Lower leg skin (tissue), 4 donors: ENCODE data around the gene BID. TPM values are rescaled to one million over a fixed set of nuclear protein-coding genes. Genes with fewer than 3 reads are reported as not detected.
"Not testable (repeated sequence)": the region's sequence is repeated elsewhere in the genome, so short reads cannot be mapped to it uniquely, and the experiment has no call there.

Source experiments
- DNase-seq, 2 donors: peaks; one replicate each; pipeline ENCODE4 v3.0.0-alpha.2; 2019; ENCODE audit warnings: low spot score in 2 of 2
- H3K4me3 ChIP-seq: fragments of 200-600 bp; sonication (generic); 2 replicates; pipeline ENCODE4 v1.5.1; 2017; ENCODE audit warnings: mild to moderate bottlenecking, low read depth; ENCODE audit not compliant: poor library complexity, severe bottlenecking
- CTCF ChIP-seq, 3 donors: fragments of 450-650 bp; IDR thresholded peaks; one replicate each; pipeline ENCODE4 v1.5.1; 2016; ENCODE audit warnings: antibody characterized with exemption in 3 of 3, mild to moderate bottlenecking in 3 of 3, moderate library complexity in 2 of 3
- POLR2A ChIP-seq, 2 donors: fragments of 450-650 bp; IDR thresholded peaks; one replicate each; pipeline ENCODE4 v1.6.1; 2016 to 2017; ENCODE audit warnings: antibody characterized with exemption in 2 of 2, mild to moderate bottlenecking in 1 of 2, moderate library complexity in 1 of 2
- WGBS, 2 donors: methylation state at CpG; one replicate each; pipeline ENCODE4 v1.1.5; 2018; 5-methylcytosine and 5-hydroxymethylcytosine counted together
- intact Hi-C: fragments of 100-400 bp; cut with DNase I; formaldehyde crosslinking; loops from one replicate; pipeline ENCODE4 v1.15.0; 2023; ENCODE audit warnings: low total_unique reads
- total RNA-seq, 4 donors: library from RNA; depleted of rRNA; stranded (reverse); fragments of >200 nt; gene quantifications; one replicate each; pipeline ENCODE4 v1.1.0, GENCODE V29; 2016

BID gene
- total RNA-seq, 4 donors from 2014 or later = 5.4 to 22.6 (median 15.2) TPM

GRCh38 chr22:17769013-17769715, 5.1 kb downstream of the BID start:
- TF ChIP-seq POLR2A (IDR thresholded peaks at IDR 0.05) (no peak), CTCF (IDR thresholded peaks at IDR 0.05) (no peak)
- 87 to 90% methylated on average over 14 of the region's 14 CpGs for WGBS, 2 donors
- H3K4me3 ChIP-seq = no peak overlapping the region
- intact Hi-C loops = no loop called here
- DNase-seq = peak in 1 of 2 donors; percentile 84

- H3K4me3 ChIP-seq = no peak overlapping the region
- TF ChIP-seq CTCF (IDR thresholded peaks at IDR 0.05) = no peak
- no peak for TF ChIP-seq POLR2A (IDR thresholded peaks at IDR 0.05)
- intact Hi-C loops = no loop called here
- 86 to 92% methylated on average over 14 of the region's 14 CpGs for WGBS, 2 donors
- DNase-seq = no peak
These were observed 6.8 kb downstream of the BID start for GRCh38 chr22:17767233-17768065.

- H3K4me3 ChIP-seq, intact Hi-C loops, DNase-seq: not testable (repeated sequence)
- 88 to 93% methylated on average over 5 of the region's 5 CpGs for WGBS, 2 donors
These were observed 9.4 kb downstream of the BID start for GRCh38 chr22:17764852-17765251.

GRCh38 chr22:17764036-17764435, 10.2 kb downstream of the BID start:
- 71 to 80% methylated on average over 5 of the region's 5 CpGs for WGBS, 2 donors
- H3K4me3 ChIP-seq = no peak overlapping the region
- intact Hi-C loops = no loop called here
- TF ChIP-seq CTCF (IDR thresholded peaks at IDR 0.05) (no peak), POLR2A (IDR thresholded peaks at IDR 0.05) (no peak)
- DNase-seq = no peak

- H3K4me3 ChIP-seq, intact Hi-C loops, DNase-seq: not testable (repeated sequence)
- WGBS, 2 donors = 76 to 79% methylated on average over 10 of the region's 10 CpGs
These were observed 10.8 kb downstream of the BID start for GRCh38 chr22:17763442-17763841.

GRCh38 chr22:17761138-17761488, 13.2 kb downstream of the BID start:
- TF ChIP-seq POLR2A (IDR thresholded peaks at IDR 0.05) = no peak
- TF ChIP-seq CTCF (IDR thresholded peaks at IDR 0.05) = no peak
- DNase-seq = no peak

More at GRCh38 chr22:17761138-17761488, 13.2 kb downstream of the BID start:
- no peak overlapping the region for H3K4me3 ChIP-seq
- WGBS, 2 donors = 90 to 91% methylated on average over 4 of the region's 4 CpGs
- intact Hi-C loops = no loop called here
